GM18508 (cell line): ENCODE data around the gene RASA2.

Experiments used
- ATAC-seq: cut with Tn5 transposase; IDR thresholded peaks from one replicate; pipeline ENCODE4 v1.9.1; 2021; ENCODE audit warnings: moderate number of reproducible peaks; ENCODE audit not compliant: insufficient read depth, unreplicated experiment

The RASA2 gene

GRCh38 chr3:141660614-141660947 lies 173.8 kb downstream of the RASA2 start:
- no peak for ATAC-seq

- ATAC-seq: no peak
Measured at GRCh38 chr3:141661229-141662196, 174.7 kb downstream of the RASA2 start.

GRCh38 chr3:141663993-141664392 lies 177.2 kb downstream of the RASA2 start:
- ATAC-seq: no peak
